Measurements from ENCODE around the gene ADAMTS4. TPM values are rescaled to one million over a fixed set of nuclear protein-coding genes. Genes with fewer than 3 reads are reported as not detected.

The ADAMTS4 gene
- polyA plus RNA-seq, 1 experiment, result 1.3 TPM

DNA sequence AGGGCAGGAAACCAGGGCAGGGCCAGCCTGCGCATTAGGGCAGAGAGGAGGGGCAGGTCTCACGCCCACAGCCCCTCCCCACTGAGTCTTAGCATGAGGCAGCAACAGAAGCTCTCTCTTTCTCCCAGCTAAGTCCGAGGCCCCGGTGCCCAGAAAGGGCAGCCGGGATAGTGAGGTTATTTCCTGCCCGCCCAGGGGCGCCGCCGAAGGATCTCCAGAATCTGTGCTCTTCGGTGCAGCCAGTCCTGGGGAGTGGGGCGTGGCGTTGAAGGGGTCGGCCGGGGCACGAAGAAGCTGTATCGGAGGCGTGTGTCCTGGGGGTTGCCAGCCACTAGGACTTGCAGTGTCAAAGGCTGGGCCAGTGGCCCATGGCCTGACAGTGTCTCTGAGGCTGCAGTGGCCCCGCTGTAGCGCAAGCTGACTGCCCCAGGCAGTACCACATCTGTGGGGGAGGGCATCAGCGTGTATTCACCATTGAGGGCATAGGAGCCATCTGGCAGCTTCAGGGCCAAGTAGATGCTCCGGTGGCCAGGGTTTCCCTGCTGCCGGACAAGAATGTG, 7.8 kb downstream of the ADAMTS4 start:
- TF ChIP-seq, protein P1, sequence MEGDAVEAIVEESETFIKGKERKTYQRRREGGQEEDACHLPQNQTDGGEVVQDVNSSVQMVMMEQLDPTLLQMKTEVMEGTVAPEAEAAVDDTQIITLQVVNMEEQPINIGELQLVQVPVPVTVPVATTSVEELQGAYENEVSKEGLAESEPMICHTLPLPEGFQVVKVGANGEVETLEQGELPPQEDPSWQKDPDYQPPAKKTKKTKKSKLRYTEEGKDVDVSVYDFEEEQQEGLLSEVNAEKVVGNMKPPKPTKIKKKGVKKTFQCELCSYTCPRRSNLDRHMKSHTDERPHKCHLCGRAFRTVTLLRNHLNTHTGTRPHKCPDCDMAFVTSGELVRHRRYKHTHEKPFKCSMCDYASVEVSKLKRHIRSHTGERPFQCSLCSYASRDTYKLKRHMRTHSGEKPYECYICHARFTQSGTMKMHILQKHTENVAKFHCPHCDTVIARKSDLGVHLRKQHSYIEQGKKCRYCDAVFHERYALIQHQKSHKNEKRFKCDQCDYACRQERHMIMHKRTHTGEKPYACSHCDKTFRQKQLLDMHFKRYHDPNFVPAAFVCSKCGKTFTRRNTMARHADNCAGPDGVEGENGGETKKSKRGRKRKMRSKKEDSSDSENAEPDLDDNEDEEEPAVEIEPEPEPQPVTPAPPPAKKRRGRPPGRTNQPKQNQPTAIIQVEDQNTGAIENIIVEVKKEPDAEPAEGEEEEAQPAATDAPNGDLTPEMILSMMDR (IDR thresholded peaks at IDR 0.05; ENCODE audit: insufficient read depth, low read depth, low read length), result no peak
- DNase-seq (ENCODE audit: low read depth), result no peak
- peaks cover 18% of the 10 kb centered on the region for H3K36me3 ChIP-seq (ENCODE audit: control insufficient read depth, insufficient read depth, low read length)
- H3K4me3 ChIP-seq (ENCODE audit: low read depth, low read length), result no peak overlapping the region
- CTCF ChIA-PET, result interaction anchor here (0.7 to 6.1 kb wide), 11 partner anchors 9 to 192 kb away, joined by 3 to 49 read pairs (median 8); partner anchors contain the start of genes APOA2, NDUFS2 and TOMM40L
- POLR2A ChIA-PET, result no interaction called here
- no peaks in the 10 kb centered on the region for H3K27me3 ChIP-seq (ENCODE audit: control insufficient read depth, insufficient read depth, low read length)

DNA sequence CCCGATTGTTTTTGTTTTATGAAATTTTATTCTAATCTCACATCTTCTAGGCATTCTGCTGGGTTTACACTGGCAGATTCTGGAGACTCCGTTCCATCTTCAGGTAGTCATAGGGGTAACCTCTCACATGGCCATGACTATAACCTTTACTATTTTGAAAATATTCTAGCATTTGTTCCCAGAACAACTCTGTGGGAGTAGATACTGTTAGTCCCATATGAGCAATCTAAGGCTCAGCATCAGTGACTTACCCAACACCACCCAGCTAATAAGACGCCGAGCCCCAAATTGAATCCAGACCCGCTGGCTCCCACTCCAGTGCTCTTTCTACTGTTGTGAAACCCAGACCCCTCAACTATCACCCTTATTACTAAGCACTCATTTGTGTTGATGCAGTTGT, 9.8 kb downstream of the ADAMTS4 start:
- peaks cover 15% of the 10 kb centered on the region; the same call in 1 of the 2 replicates for H3K36me3 ChIP-seq (ENCODE audit: control insufficient read depth, insufficient read depth, low read length)
- CTCF ChIA-PET, result interaction anchor here (6.1 kb wide), 1 partner anchor 35 kb away, joined by 49 read pairs; the partner anchor contains the start of genes APOA2 and TOMM40L
- DNase-seq (ENCODE audit: low read depth), result no peak

DNA sequence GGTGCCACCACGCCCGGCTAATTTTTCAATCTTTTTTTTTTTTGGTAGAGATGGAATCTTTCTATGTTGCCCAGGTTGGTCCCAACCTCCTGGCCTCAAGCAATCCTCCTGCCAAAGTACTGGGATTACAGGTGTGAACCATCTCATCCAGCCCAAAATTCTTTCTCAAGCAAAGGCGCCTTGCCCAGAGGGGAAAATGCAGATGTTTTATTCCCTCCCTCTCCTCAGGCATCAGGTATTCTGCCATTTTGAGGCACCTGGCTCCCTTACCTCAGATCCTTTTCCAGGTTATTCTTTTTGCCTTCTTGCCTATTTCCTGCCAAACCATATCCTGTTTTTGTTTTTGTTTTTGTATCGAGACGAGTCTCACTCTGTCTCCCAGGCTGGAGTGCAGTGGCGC, 10.5 kb downstream of the ADAMTS4 start:
- TF ChIP-seq, protein P1 (IDR thresholded peaks at IDR 0.05; ENCODE audit: insufficient read depth, low read depth, low read length), result no peak
- CTCF ChIA-PET, result no interaction called here
- DNase-seq (ENCODE audit: low read depth), result no peak
- Histone ChIP-seq H3K27me3 (ENCODE audit: control insufficient read depth, insufficient read depth, low read length) (no peaks in the 10 kb centered on the region), H3K4me3 (ENCODE audit: low read depth, low read length) (no peak overlapping the region), H3K36me3 (ENCODE audit: control insufficient read depth, insufficient read depth, low read length) (peaks cover 15% of the 10 kb centered on the region; the same call in 1 of the 2 replicates)
- POLR2A ChIA-PET, result no interaction called here

More for the DNA sequence above, 9.8 kb downstream of the ADAMTS4 start:
- Histone ChIP-seq H3K4me3 (ENCODE audit: low read depth, low read length) (no peak overlapping the region), H3K27me3 (ENCODE audit: control insufficient read depth, insufficient read depth, low read length) (no peaks in the 10 kb centered on the region)
- TF ChIP-seq, protein P1 (IDR thresholded peaks at IDR 0.05; ENCODE audit: insufficient read depth, low read depth, low read length), result no peak
- POLR2A ChIA-PET, result no interaction called here

DNA sequence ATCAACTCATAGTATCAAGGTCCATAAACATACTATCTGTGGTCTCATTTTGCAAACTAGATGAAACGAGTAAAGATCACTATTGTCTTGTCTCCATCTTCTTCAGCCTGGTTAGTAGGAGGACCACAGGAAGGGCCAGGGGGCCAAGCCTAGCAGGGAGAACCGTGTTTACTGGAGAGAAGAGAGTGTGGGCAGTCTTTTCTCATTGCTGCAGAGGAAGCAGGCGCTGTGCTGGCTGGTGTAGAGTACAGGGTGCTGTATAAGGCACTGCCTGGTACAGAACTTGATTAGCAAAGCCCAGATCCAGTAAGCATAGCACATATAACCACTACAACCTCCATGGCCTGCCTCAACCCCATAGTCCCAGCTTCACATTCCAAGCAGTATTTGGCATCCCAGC, 11.5 kb downstream of the ADAMTS4 start:
- CTCF ChIA-PET, result interaction anchor here (0.7 kb wide), 1 partner anchor 23 kb away, joined by 4 read pairs; no protein-coding TSS in a partner anchor
- POLR2A ChIA-PET, result interaction anchor here (0.6 kb wide), 1 partner anchor 34 kb away, joined by 3 read pairs; the partner anchor contains the start of gene UFC1
- TF ChIP-seq, protein P1 (IDR thresholded peaks at IDR 0.05; ENCODE audit: insufficient read depth, low read depth, low read length), result no peak

DNA sequence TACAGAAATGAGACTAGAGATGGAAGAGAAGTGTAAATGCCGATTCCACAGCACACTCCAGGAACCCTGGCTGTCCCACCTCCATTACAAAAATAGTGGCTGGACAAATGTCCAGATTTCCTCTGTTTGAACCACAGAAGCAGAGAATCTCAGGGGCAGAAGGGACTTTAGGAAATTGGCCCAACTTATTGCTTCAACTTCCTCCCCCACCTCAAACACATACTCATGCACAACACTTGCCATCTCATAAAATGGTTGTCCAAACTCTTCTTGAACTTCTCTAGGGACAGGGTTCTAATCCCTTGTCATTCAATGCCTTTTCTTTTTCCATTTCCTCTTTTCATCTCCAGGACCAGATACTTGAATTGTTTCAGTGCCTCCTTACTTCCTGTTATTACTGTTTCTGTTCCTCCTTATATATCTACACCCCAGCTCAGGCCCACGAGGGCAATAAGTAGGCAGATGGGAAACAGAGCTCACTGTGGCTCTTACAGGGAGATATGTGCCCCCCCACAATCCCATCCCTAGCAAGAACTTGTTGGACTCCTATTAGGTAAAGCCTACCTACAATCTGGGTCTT, 13.0 kb downstream of the ADAMTS4 start:
- POLR2A ChIA-PET, result no interaction called here
- H3K4me3 ChIP-seq (ENCODE audit: low read depth, low read length), result no peak overlapping the region

More for the DNA sequence above, 11.5 kb downstream of the ADAMTS4 start:
- Histone ChIP-seq H3K36me3 (ENCODE audit: control insufficient read depth, insufficient read depth, low read length) (peaks cover 13% of the 10 kb centered on the region; the same call in 1 of the 2 replicates), H3K4me3 (ENCODE audit: low read depth, low read length) (no peak overlapping the region), H3K27me3 (ENCODE audit: control insufficient read depth, insufficient read depth, low read length) (no peaks in the 10 kb centered on the region)
- no peak for DNase-seq (ENCODE audit: low read depth)

More for the DNA sequence above, 13.0 kb downstream of the ADAMTS4 start:
- Histone ChIP-seq H3K36me3 (ENCODE audit: control insufficient read depth, insufficient read depth, low read length) (peaks cover 1% of the 10 kb centered on the region; the same call in 1 of the 2 replicates), H3K27me3 (ENCODE audit: control insufficient read depth, insufficient read depth, low read length) (no peaks in the 10 kb centered on the region)
- TF ChIP-seq, protein P1 (IDR thresholded peaks at IDR 0.05; ENCODE audit: insufficient read depth, low read depth, low read length), result no peak
- no peak for DNase-seq (ENCODE audit: low read depth)
- CTCF ChIA-PET, result interaction anchor here (0.6 to 1.5 kb wide), 2 partner anchors 21 to 40 kb away, joined by 3 to 5 read pairs; partner anchors contain the start of gene TOMM40L

Measured in BJ (cell line).